KMS-11 (cell line): ENCODE measurements around the gene CDC42SE2.

ENCODE experiments used
- H2AFZ ChIP-seq: fragments of 200-600 bp; sonication (generic); 2 replicates; pipeline ENCODE4 v1.6.1; 2016; ENCODE audit warnings: antibody characterized with exemption, mixed run types, low read depth
- H3K27ac ChIP-seq: fragments of 200-600 bp; sonication (generic); 2 replicates; pipeline ENCODE4 v1.6.1; 2016; ENCODE audit warnings: mild to moderate bottlenecking, mixed run types
- H3K27me3 ChIP-seq: fragments of 200-600 bp; sonication (generic); 2 replicates; pipeline ENCODE4 v1.6.1; 2017; ENCODE audit warnings: mild to moderate bottlenecking, low read depth, mixed run types, moderate library complexity; ENCODE audit not compliant: insufficient read depth
- H3K36me3 ChIP-seq: fragments of 200-600 bp; sonication (generic); 2 replicates; pipeline ENCODE4 v1.6.1; 2017; ENCODE audit warnings: mild to moderate bottlenecking, mixed run types; ENCODE audit not compliant: insufficient read depth
- H3K4me1 ChIP-seq: fragments of 200-600 bp; sonication (generic); 2 replicates; pipeline ENCODE4 v1.6.1; 2016; ENCODE audit warnings: mild to moderate bottlenecking, low read depth, mixed run types; ENCODE audit not compliant: poor library complexity, severe bottlenecking
- H3K4me2 ChIP-seq: fragments of 200-600 bp; sonication (generic); 2 replicates; pipeline ENCODE4 v1.7.0; 2016; ENCODE audit warnings: mild to moderate bottlenecking, mixed run types
- H3K4me3 ChIP-seq: fragments of 200-600 bp; sonication (generic); IDR thresholded peaks from 2 replicates; pipeline ENCODE4 v1.6.1; 2017; ENCODE audit warnings: low read depth, low read length, mixed read lengths; ENCODE audit not compliant: insufficient read depth
- H3K79me2 ChIP-seq: fragments of 200-600 bp; sonication (generic); 2 replicates; pipeline ENCODE4 v1.6.1; 2016; ENCODE audit warnings: low read depth, mixed run types; ENCODE audit not compliant: insufficient read depth
- H3K9ac ChIP-seq: fragments of 200-600 bp; sonication (generic); 2 replicates; pipeline ENCODE4 v1.6.1; 2016; ENCODE audit warnings: mild to moderate bottlenecking, mixed run types
- H4K20me1 ChIP-seq: fragments of 200-600 bp; sonication (generic); 2 replicates; pipeline ENCODE4 v1.6.1; 2016; ENCODE audit warnings: mild to moderate bottlenecking, mixed run types; ENCODE audit not compliant: insufficient read depth
- TF ChIP-seq, protein P1 (sequence below): fragments of 200-600 bp; sonication (generic); conservative IDR thresholded peaks from 2 replicates; pipeline ENCODE4 v1.6.1; 2017; ENCODE audit warnings: low read depth, mild to moderate bottlenecking, antibody characterized with exemption, low read length, moderate library complexity, mixed read lengths

Gene CDC42SE2

DNA sequence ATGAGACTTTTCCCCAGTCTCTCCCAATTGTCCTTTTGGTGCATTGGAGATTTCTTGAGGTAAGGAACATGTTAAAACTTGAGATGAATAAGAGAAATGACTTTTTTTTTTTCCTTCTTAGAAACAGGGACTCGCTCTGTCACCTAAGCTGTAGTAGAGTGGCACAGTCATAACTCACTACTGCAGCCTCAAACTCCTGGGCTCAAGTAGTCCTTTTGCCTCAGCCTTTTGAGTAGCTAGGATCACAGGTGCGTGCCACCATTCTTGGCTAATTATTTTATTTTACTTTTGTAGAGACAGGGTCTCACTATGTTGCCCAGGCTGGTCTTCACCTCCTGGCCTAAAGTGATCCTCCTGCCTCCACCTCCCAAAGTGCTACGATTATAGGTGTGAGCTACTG lies 25.9 kb downstream of the CDC42SE2 start:
- H3K36me3 ChIP-seq = no peaks in the 10 kb centered on the region
- TF ChIP-seq, protein P1, sequence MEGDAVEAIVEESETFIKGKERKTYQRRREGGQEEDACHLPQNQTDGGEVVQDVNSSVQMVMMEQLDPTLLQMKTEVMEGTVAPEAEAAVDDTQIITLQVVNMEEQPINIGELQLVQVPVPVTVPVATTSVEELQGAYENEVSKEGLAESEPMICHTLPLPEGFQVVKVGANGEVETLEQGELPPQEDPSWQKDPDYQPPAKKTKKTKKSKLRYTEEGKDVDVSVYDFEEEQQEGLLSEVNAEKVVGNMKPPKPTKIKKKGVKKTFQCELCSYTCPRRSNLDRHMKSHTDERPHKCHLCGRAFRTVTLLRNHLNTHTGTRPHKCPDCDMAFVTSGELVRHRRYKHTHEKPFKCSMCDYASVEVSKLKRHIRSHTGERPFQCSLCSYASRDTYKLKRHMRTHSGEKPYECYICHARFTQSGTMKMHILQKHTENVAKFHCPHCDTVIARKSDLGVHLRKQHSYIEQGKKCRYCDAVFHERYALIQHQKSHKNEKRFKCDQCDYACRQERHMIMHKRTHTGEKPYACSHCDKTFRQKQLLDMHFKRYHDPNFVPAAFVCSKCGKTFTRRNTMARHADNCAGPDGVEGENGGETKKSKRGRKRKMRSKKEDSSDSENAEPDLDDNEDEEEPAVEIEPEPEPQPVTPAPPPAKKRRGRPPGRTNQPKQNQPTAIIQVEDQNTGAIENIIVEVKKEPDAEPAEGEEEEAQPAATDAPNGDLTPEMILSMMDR = no peak
- no peak overlapping the region for H3K27ac ChIP-seq
- no peaks in the 10 kb centered on the region for H3K27me3 ChIP-seq
- H2AFZ ChIP-seq = no peak overlapping the region
- peaks cover 19% of the 10 kb centered on the region for H3K4me1 ChIP-seq
- H4K20me1 ChIP-seq = no peaks in the 10 kb centered on the region; the same call in 1 of the 2 replicates
- no peak overlapping the region for H3K9ac ChIP-seq
- no peak overlapping the region for H3K4me2 ChIP-seq
- peaks cover 81% of the 10 kb centered on the region for H3K79me2 ChIP-seq
- H3K4me3 ChIP-seq = no peak overlapping the region

DNA sequence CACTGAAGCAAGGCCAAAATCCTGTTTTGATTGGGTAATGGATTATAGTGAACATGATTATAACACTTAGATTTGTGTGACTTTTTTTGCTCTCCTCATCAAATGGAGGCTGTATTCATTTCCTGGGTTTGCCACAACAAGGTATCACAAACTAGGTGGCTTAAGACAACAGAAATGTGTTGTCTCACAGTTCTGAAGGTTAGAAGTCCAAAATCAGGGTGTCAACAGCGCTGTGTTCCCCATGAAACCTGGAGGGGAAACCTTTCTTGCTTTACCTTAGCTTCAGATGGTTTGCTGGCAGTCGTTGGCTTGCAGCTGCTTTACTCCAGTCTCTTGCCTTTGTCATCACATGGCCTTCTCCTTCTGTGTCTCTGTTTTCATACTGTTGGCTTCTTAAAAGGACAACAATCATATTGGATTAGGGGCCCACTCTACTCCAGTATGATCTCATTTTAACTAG lies 32.4 kb downstream of the CDC42SE2 start:
- Histone ChIP-seq H4K20me1 (no peaks in the 10 kb centered on the region), H3K4me3 (no peak overlapping the region), H3K79me2 (peaks cover 72% of the 10 kb centered on the region), H3K4me2 (no peak overlapping the region), H3K9ac (no peak overlapping the region), H3K27ac (no peak overlapping the region), H3K36me3 (no peaks in the 10 kb centered on the region), H3K4me1 (no peaks in the 10 kb centered on the region), H2AFZ (no peak overlapping the region), H3K27me3 (no peaks in the 10 kb centered on the region)
- TF ChIP-seq, protein P1 = no peak

DNA sequence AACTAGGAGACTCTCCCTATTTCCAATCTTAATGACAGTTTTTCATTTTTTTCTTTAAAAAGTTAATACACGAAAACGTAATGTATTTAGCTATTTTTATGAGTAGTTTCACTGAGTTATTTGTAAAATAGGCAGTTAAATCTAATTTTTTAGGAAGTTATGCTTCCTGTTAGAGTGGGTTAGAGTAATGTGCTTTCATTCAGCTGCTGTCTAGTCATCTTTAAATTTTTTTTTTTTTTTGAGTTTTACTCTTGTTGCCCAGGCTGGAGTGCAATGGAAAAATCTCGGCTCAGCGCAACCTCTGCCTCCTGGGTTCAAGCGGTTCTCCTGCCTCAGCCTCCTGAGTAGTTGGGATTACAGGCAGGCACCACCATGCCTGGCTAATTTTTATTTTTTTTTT lies 34.0 kb downstream of the CDC42SE2 start:
- 0 out of 2 replicates have a peak, but pooled peaks cover 2% of the 10 kb centered on the region for H4K20me1 ChIP-seq
- H3K79me2 ChIP-seq = peaks cover 69% of the 10 kb centered on the region
- no peak overlapping the region for H3K9ac ChIP-seq
- H2AFZ ChIP-seq = no peak overlapping the region
- no peak overlapping the region for H3K4me2 ChIP-seq
- no peak overlapping the region for H3K4me3 ChIP-seq
- H3K4me1 ChIP-seq = no peaks in the 10 kb centered on the region
- TF ChIP-seq, protein P1 = no peak
- H3K27ac ChIP-seq = no peak overlapping the region
- H3K27me3 ChIP-seq = no peaks in the 10 kb centered on the region
- H3K36me3 ChIP-seq = no peaks in the 10 kb centered on the region

DNA sequence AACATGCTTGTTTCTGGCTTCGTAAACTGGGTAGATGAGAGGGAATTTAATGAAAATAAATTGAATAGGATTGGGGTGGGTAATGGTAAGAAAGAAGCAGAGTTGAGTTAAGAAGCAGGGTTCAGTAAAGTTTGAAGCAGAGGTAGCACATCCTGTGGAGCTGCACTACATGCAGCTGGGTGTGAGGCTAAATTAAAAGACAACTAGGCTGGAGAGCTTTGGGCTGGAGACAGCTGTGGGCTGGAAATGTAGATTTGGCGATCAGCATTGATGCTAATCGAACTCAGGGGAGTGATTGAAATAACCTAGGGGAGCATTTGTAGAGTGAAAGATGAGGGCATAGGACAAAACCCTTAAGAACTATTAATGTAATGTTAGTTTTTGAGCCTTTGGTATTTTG lies 35.6 kb downstream of the CDC42SE2 start:
- Histone ChIP-seq H3K4me3 (no peak overlapping the region), H3K27ac (no peak overlapping the region), H4K20me1 (0 out of 2 replicates have a peak, but pooled peaks cover 3% of the 10 kb centered on the region), H3K79me2 (peaks cover 69% of the 10 kb centered on the region), H3K4me2 (no peak overlapping the region), H2AFZ (no peak overlapping the region), H3K36me3 (no peaks in the 10 kb centered on the region), H3K27me3 (no peaks in the 10 kb centered on the region), H3K4me1 (no peaks in the 10 kb centered on the region), H3K9ac (no peak overlapping the region)
- TF ChIP-seq, protein P1 = no peak

DNA sequence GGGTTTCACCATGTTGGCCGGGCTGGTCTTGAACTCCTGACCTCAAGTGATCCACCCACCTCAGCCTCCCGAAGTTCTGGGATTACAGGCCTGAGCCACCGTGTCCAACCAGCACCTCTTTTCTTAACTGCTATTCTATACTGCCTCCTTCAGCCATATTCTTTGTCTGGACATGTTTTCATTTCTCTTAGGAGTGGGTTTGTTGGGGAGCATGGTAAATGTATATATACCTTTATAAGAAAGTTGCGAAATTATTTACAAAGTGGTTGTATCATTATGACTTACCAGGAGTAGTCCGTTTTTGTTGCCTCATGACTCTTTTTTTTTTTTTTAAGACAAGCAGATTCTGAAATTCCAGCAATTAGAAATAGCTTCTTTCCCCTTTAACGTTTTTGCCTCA lies 38.7 kb downstream of the CDC42SE2 start:
- Histone ChIP-seq H3K4me3 (no peak overlapping the region), H3K27me3 (no peaks in the 10 kb centered on the region), H3K79me2 (peaks cover 71% of the 10 kb centered on the region), H3K4me2 (no peak overlapping the region), H4K20me1 (0 out of 2 replicates have a peak, but pooled peaks cover 3% of the 10 kb centered on the region), H3K36me3 (no peaks in the 10 kb centered on the region), H3K27ac (no peak overlapping the region), H3K9ac (no peak overlapping the region), H2AFZ (no peak overlapping the region), H3K4me1 (peaks cover 14% of the 10 kb centered on the region)
- TF ChIP-seq, protein P1 = no peak
